Adipocyte (in vitro differentiated cells): ENCODE measurements around the gene TAS1R2.

Source experiments
- DNase-seq: peaks from one replicate; pipeline ENCODE4 v3.0.0-alpha.2; 2015; ENCODE audit warnings: low read depth
- H3K27me3 ChIP-seq: replicated peaks from 2 replicates; pipeline ENCODE4 v1.7.0; 2013; ENCODE audit warnings: mild to moderate bottlenecking, low read length, moderate library complexity; ENCODE audit not compliant: control insufficient read depth, insufficient read depth
- H3K36me3 ChIP-seq: 2 replicates; pipeline ENCODE4 v1.7.0; 2013; ENCODE audit warnings: low read length, mild to moderate bottlenecking, moderate library complexity; ENCODE audit not compliant: control insufficient read depth, insufficient read depth, severe bottlenecking
- H3K4me1 ChIP-seq: 2 replicates; pipeline ENCODE4 v1.7.0; 2013; ENCODE audit warnings: mild to moderate bottlenecking, low read length, moderate library complexity; ENCODE audit not compliant: control insufficient read depth, insufficient read depth
- H3K4me3 ChIP-seq: 2 replicates; pipeline ENCODE4 v1.7.0; 2013; ENCODE audit warnings: mild to moderate bottlenecking, low read length, moderate library complexity
- H3K9ac ChIP-seq: 2 replicates; pipeline ENCODE4 v1.7.0; 2013; ENCODE audit warnings: mild to moderate bottlenecking, low read length, moderate library complexity
- H3K9me3 ChIP-seq: 2 replicates; pipeline ENCODE4 v1.7.0; 2013; ENCODE audit warnings: mild to moderate bottlenecking, low read length, moderate library complexity; ENCODE audit not compliant: control insufficient read depth

Gene TAS1R2

DNA sequence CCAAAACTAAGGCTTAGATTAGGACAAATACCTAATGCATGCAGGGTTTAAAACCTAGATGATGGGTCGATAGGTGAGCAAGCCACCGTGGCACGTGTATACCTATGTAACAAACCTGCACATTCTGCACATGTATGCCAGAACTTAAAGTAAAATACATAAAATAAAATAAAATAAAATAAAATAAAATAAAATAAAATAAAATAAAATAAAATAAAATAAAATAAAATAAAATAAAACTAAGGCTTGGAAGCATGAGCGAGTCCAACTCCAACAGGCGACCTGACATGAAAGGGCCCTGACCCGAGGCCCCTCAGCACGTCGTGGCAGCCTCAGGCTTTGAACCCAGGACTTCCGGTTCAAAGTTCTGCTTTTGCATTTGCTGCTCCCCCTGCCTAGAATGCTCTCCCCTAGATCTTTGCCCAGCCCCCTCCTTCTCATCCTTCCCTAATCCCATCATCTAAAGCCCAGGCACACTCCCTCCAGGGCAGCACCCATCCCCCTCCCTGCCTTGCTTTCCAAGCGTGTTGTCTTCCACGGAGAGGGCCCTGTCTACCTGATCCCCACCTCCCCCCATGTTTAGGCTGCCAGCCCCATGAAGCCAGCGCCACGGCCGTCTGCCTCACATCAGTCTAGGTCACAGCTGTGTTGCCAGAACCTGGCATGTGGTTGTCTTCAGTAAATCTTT lies 64.3 kb downstream of the TAS1R2 start:
- peaks cover 30% of the 10 kb centered on the region for H3K27me3 ChIP-seq
- no peaks in the 10 kb centered on the region for H3K36me3 ChIP-seq
- H3K9ac ChIP-seq = no peak overlapping the region
- no peak for DNase-seq
- no peaks in the 10 kb centered on the region for H3K4me1 ChIP-seq
- peaks cover 16% of the 10 kb centered on the region for H3K9me3 ChIP-seq
- H3K4me3 ChIP-seq = no peak overlapping the region

DNA sequence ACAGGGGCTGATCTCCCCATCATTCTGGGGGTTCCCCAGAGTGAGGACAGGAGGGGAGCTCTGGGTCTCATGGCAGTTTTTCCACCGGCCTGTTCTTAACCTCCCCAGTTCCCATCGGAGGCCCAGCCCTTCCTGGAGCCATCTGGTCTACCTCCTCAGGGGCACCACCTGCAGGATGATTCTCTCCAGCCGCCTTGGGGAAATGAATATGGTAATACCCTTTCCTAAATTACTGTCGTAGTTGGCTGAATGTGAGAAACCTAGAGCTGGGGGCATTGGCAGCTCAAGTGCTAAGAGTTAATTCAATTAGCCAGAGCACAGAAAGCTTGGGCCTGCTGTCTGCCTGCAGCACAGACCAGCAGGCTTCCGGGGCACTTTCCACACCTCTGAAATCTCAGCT lies 64.9 kb downstream of the TAS1R2 start:
- H3K9ac ChIP-seq = no peak overlapping the region
- H3K4me3 ChIP-seq = no peak overlapping the region
- peaks cover 17% of the 10 kb centered on the region for H3K9me3 ChIP-seq
- H3K4me1 ChIP-seq = no peaks in the 10 kb centered on the region
- DNase-seq = no peak
- H3K36me3 ChIP-seq = no peaks in the 10 kb centered on the region
- H3K27me3 ChIP-seq = peaks cover 34% of the 10 kb centered on the region

DNA sequence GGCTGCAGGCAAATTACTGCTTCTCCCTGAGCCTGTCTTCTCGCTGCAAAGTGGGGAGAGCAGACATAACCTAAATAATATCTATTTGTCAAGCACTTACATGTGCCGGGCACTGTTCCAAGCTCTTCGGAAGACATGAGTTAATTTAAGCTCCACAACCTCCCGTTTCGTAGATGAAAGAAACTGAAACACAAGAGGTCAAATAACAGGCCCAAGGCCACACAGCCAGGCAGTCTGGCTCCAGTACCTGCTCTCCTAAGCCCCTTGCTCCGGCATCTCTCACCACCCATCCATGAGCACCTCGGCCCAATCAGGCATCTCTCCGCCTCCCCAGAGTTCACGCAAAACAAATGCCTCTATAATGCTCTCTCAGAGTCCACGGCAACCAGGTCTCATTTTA lies 65.4 kb downstream of the TAS1R2 start:
- no peaks in the 10 kb centered on the region for H3K36me3 ChIP-seq
- peaks cover 39% of the 10 kb centered on the region for H3K27me3 ChIP-seq
- H3K4me1 ChIP-seq = no peaks in the 10 kb centered on the region
- H3K9ac ChIP-seq = no peak overlapping the region
- H3K9me3 ChIP-seq = peaks cover 21% of the 10 kb centered on the region
- H3K4me3 ChIP-seq = no peak overlapping the region
- DNase-seq = no peak

DNA sequence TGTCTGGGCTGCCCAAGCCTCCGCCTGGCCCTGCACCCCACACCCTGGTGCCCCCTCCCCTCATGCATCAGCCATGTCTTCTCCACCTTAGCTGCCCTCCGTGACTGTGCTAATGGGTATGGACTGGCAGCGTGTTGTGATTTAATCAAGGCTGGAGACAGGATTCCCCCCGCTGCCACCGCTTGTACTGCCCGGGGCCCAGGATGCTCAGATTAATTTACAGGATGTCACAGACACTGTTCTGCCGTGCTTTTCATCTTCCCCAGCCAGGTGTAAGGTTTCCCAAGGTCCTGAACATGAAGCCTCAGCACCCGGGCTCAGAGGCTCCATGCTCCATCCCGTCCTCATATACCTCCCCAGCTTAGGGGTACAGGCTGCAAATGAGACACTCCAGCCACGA lies 66.3 kb downstream of the TAS1R2 start:
- peaks cover 36% of the 10 kb centered on the region for H3K27me3 ChIP-seq
- H3K36me3 ChIP-seq = no peaks in the 10 kb centered on the region
- H3K4me1 ChIP-seq = no peaks in the 10 kb centered on the region
- no peak overlapping the region for H3K9ac ChIP-seq
- H3K9me3 ChIP-seq = peaks cover 21% of the 10 kb centered on the region
- no peak for DNase-seq
- H3K4me3 ChIP-seq = no peak overlapping the region

DNA sequence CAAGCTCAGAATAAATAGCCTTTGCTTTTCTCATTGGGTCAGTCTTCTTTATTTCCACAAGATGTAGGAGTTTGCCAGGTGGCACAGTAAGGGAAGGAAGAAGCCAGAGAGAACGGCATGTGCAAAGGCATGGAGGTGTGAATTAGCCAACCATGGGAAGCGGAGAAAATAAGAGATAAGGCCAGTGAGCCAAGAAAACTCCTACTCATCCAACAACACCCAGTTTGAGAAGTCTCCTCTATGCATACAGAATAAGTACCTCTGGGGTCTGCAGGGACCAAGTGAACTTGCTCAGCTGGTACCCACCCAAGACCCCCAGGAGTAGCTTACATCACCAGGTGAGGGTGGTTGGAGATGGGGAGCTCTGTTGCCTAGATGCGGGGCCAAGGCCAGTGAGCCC lies 66.7 kb downstream of the TAS1R2 start:
- Histone ChIP-seq H3K9me3 (peaks cover 21% of the 10 kb centered on the region), H3K36me3 (no peaks in the 10 kb centered on the region), H3K4me3 (no peak overlapping the region), H3K27me3 (peaks cover 34% of the 10 kb centered on the region), H3K9ac (no peak overlapping the region), H3K4me1 (no peaks in the 10 kb centered on the region)
- no peak for DNase-seq
